Neural cell (in vitro differentiated cells): Measurements from ENCODE around the gene MAMDC2. TPM values are rescaled to one million over a fixed set of nuclear protein-coding genes. Genes with fewer than 3 reads are reported as not detected.

Experiments
- H2AFZ ChIP-seq: fragments of 200-600, 300-800 bp; sonication (generic), shearing (Covaris generic); 2 replicates; pipeline ENCODE4 v1.6.0; 2014; ENCODE audit warnings: low read depth, mild to moderate bottlenecking, antibody characterized with exemption, low read length, moderate library complexity
- H3F3A ChIP-seq: fragments of 200-600 bp; shearing (Covaris generic); 2 replicates; pipeline ENCODE4 v1.6.1; 2016; ENCODE audit warnings: mild to moderate bottlenecking, moderate library complexity, mixed read lengths, antibody characterized with exemption, low read length; ENCODE audit not compliant: insufficient read depth, poor library complexity, severe bottlenecking
- H3K27ac ChIP-seq: fragments of 200-600, 300-800 bp; sonication (generic), shearing (Covaris generic); 2 replicates; pipeline ENCODE4 v1.5.1; 2014; ENCODE audit warnings: mild to moderate bottlenecking, low read length, moderate library complexity
- H3K27me3 ChIP-seq: fragments of 300-800, 200-600 bp; sonication (generic), shearing (Covaris generic); 2 replicates; pipeline ENCODE4 v1.6.0; 2014; ENCODE audit warnings: mild to moderate bottlenecking, low read depth, low read length, moderate library complexity; ENCODE audit not compliant: insufficient read depth
- H3K36me3 ChIP-seq: fragments of 300-800, 200-600 bp; sonication (generic), shearing (Covaris generic); 2 replicates; pipeline ENCODE4 v1.5.1; 2014; ENCODE audit warnings: mild to moderate bottlenecking, antibody characterized with exemption, low read length, moderate library complexity; ENCODE audit not compliant: insufficient read depth
- H3K4me2 ChIP-seq: fragments of 300-800, 200-600 bp; sonication (generic), shearing (Covaris generic); 2 replicates; pipeline ENCODE4 v1.6.0; 2014; ENCODE audit warnings: mild to moderate bottlenecking, low read length
- H3K4me3 ChIP-seq: fragments of 300-800, 200-600 bp; sonication (generic), shearing (Covaris generic); 2 replicates; pipeline ENCODE4 v1.5.1; 2014; ENCODE audit warnings: mild to moderate bottlenecking, low read length, moderate library complexity
- H3K79me2 ChIP-seq: fragments of 200-600 bp; shearing (Covaris generic); replicated peaks from 2 replicates; pipeline ENCODE4 v1.6.0; 2014; ENCODE audit warnings: mild to moderate bottlenecking, low read length, moderate library complexity; ENCODE audit not compliant: insufficient read depth
- H3K9ac ChIP-seq: fragments of 300-800, 200-600 bp; sonication (generic), shearing (Covaris generic); 2 replicates; pipeline ENCODE4 v1.6.1; 2016; ENCODE audit warnings: mild to moderate bottlenecking, low read length, mixed read lengths
- H3K9me2 ChIP-seq: fragments of 200-600 bp; shearing (Covaris generic); 2 replicates; pipeline ENCODE4 v1.6.1; 2016; ENCODE audit warnings: mild to moderate bottlenecking, low read length, mixed read lengths; ENCODE audit not compliant: insufficient read depth
- H3K9me3 ChIP-seq: fragments of 200-600, 300-800 bp; sonication (generic), shearing (Covaris generic); 2 replicates; pipeline ENCODE4 v1.6.1; 2016; ENCODE audit warnings: mild to moderate bottlenecking, mixed run types, low read length, moderate library complexity, mixed read lengths
- H4K20me1 ChIP-seq: fragments of 200-600 bp; shearing (Covaris generic); 2 replicates; pipeline ENCODE4 v1.6.1; 2016; ENCODE audit warnings: mild to moderate bottlenecking, mixed run types; ENCODE audit not compliant: insufficient read depth
- CTCF ChIP-seq: fragments of 450-650 bp; IDR thresholded peaks from 2 replicates; pipeline ENCODE4 v1.5.1; 2014; ENCODE audit warnings: antibody characterized with exemption, mild to moderate bottlenecking, moderate library complexity; ENCODE audit not compliant: poor library complexity, severe bottlenecking
- EP300 ChIP-seq: fragments of 450-650 bp; conservative IDR thresholded peaks from 2 replicates; pipeline ENCODE4 v1.6.1; 2014; ENCODE audit warnings: antibody characterized with exemption, mild to moderate bottlenecking, moderate library complexity; ENCODE audit not compliant: poor library complexity, severe bottlenecking
- EZH2 ChIP-seq: fragments of 200-600, 300-800 bp; shearing (Covaris generic), sonication (generic); IDR thresholded peaks from 2 replicates; pipeline ENCODE4 v1.6.1; 2014; ENCODE audit warnings: antibody characterized with exemption, low read length, borderline replicate concordance, mild to moderate bottlenecking; ENCODE audit not compliant: insufficient read depth, poor library complexity, severe bottlenecking
- MXI1 ChIP-seq: fragments of 450-650 bp; conservative IDR thresholded peaks from 2 replicates; pipeline ENCODE4 v1.6.1; 2014; ENCODE audit warnings: antibody characterized with exemption, mild to moderate bottlenecking; ENCODE audit not compliant: poor library complexity, severe bottlenecking
- POLR2AphosphoS5 ChIP-seq: IDR thresholded peaks from 2 replicates; pipeline ENCODE4 v1.6.1; 2012
- RAD21 ChIP-seq: fragments of 450-650 bp; conservative IDR thresholded peaks from 2 replicates; pipeline ENCODE4 v1.6.1; 2014; ENCODE audit warnings: antibody characterized with exemption, mild to moderate bottlenecking, moderate library complexity
- REST ChIP-seq: IDR thresholded peaks from 2 replicates; pipeline ENCODE4 v1.6.1; 2012; ENCODE audit warnings: borderline replicate concordance
- SMC3 ChIP-seq: fragments of 450-650 bp; conservative IDR thresholded peaks from 2 replicates; pipeline ENCODE4 v1.6.1; 2014; ENCODE audit warnings: antibody characterized with exemption, mild to moderate bottlenecking, moderate library complexity; ENCODE audit not compliant: poor library complexity
- TAF1 ChIP-seq: IDR thresholded peaks from 2 replicates; pipeline ENCODE4 v1.6.1; 2012; ENCODE audit warnings: low read depth
- polyA plus RNA-seq: library from polyadenylated mRNA; depleted of rRNA; stranded (reverse); fragments of >200 nt; gene quantifications from 2 replicates; pipeline ENCODE4 v1.2.3, GENCODE V29; 2014

MAMDC2 gene
- polyA plus RNA-seq, 1 donor from 2014 or later: 0.30 TPM

- Histone ChIP-seq H3K27me3 (no peaks in the 10 kb centered on the region), H3K36me3 (no peaks in the 10 kb centered on the region), H2AFZ (no peak overlapping the region), H3K27ac (no peak overlapping the region), H3K9ac (no peak overlapping the region), H3K9me3 (no peaks in the 10 kb centered on the region), H3K79me2 (no peaks in the 10 kb centered on the region), H3F3A (no peaks in the 10 kb centered on the region), H3K4me3 (no peak overlapping the region), H3K4me2 (no peak overlapping the region), H4K20me1 (no peaks in the 10 kb centered on the region), H3K9me2 (no peaks in the 10 kb centered on the region)
- no peak for TF ChIP-seq CTCF
These were observed 20.8 kb downstream of the MAMDC2 start for GRCh38 chr9:70064496-70064895.

- no peak overlapping the region for H3K27ac ChIP-seq
- no peaks in the 10 kb centered on the region for H4K20me1 ChIP-seq
- no peaks in the 10 kb centered on the region for H3K9me2 ChIP-seq
- no peak overlapping the region for H3K4me3 ChIP-seq
- no peak overlapping the region for H2AFZ ChIP-seq
- no peaks in the 10 kb centered on the region for H3K27me3 ChIP-seq
- no peak overlapping the region for H3K4me2 ChIP-seq
- H3K79me2 ChIP-seq: no peaks in the 10 kb centered on the region
- TF ChIP-seq EP300: no peak
- no peaks in the 10 kb centered on the region for H3K36me3 ChIP-seq
- H3K9ac ChIP-seq: no peak overlapping the region
- H3K9me3 ChIP-seq: no peaks in the 10 kb centered on the region
- no peaks in the 10 kb centered on the region for H3F3A ChIP-seq
These were observed 21.9 kb downstream of the MAMDC2 start for GRCh38 chr9:70065572-70065971.

- H3K4me3 ChIP-seq: no peak overlapping the region
- H3K9me3 ChIP-seq: no peaks in the 10 kb centered on the region
- no peaks in the 10 kb centered on the region for H4K20me1 ChIP-seq
- H3K9me2 ChIP-seq: no peaks in the 10 kb centered on the region
- no peaks in the 10 kb centered on the region for H3K27me3 ChIP-seq
- no peak overlapping the region for H3K4me2 ChIP-seq
- no peaks in the 10 kb centered on the region for H3K36me3 ChIP-seq
- TF ChIP-seq SMC3: no peak
- no peak for TF ChIP-seq MXI1
- no peak for TF ChIP-seq EP300
- TF ChIP-seq RAD21: no peak
- TF ChIP-seq TAF1: no peak
- no peak for TF ChIP-seq CTCF
- TF ChIP-seq REST: no peak
- TF ChIP-seq POLR2AphosphoS5: no peak
- no peak for TF ChIP-seq EZH2
- H2AFZ ChIP-seq: no peak overlapping the region
- H3F3A ChIP-seq: no peaks in the 10 kb centered on the region
- no peak overlapping the region for H3K9ac ChIP-seq
- H3K79me2 ChIP-seq: no peaks in the 10 kb centered on the region
- no peak overlapping the region for H3K27ac ChIP-seq
These were observed 22.8 kb downstream of the MAMDC2 start for GRCh38 chr9:70066418-70066817.
